T-cell (primary cell): ENCODE data around the gene STEAP3. TPM values are rescaled to one million over a fixed set of nuclear protein-coding genes. Genes with fewer than 3 reads are reported as not detected.

Source experiments
- ATAC-seq, 4 experiments: fragments of 200-7000 bp in 3 of 4; fragments of 150-1000 bp in 1 of 4; cut with Tn5 transposase; replicated peaks in 1 of 4; 1 replicate in 3 of 4; 2 replicates in 1 of 4; pipeline ENCODE4 v1.10.0; 2021; ENCODE audit warnings: moderate library complexity in 3 of 4, mild to moderate bottlenecking in 2 of 4, moderate number of reproducible peaks in 1 of 4
- CTCF ChIA-PET, 2 donors: fragments of 300-600 bp; sonication (Branson Sonifier 250); formaldehyde crosslinking; loops; one replicate each; lab custom pipeline; 2022; ENCODE audit warnings: antibody characterized with exemption in 2 of 2; lab: Charles Lee
- POLR2A ChIA-PET, 2 donors: fragments of 300-600 bp; sonication (Branson Sonifier 250); formaldehyde crosslinking; loops; one replicate each; lab custom pipeline; 2022; ENCODE audit warnings: antibody characterized with exemption in 2 of 2; lab: Charles Lee
- DNase-seq, 35 experiments: peaks; one replicate each; pipeline versions ENCODE4 v3.0.0 to v3.0.0-alpha.2; 2013 to 2023
- H3K27ac ChIP-seq: one replicate; pipeline ENCODE4 v1.5.1; 2013; ENCODE audit warnings: low read length
- H3K27me3 ChIP-seq, 2 experiments: replicated peaks in 1 of 2; 1 replicate in 1 of 2; 2 replicates in 1 of 2; pipeline versions ENCODE4 v1.6.1 to v1.7.0; 2013; ENCODE audit warnings: low read length in 1 of 2, mixed read lengths in 1 of 2; ENCODE audit not compliant: control insufficient read depth in 2 of 2, insufficient read depth in 2 of 2; ENCODE audit errors: extremely low read depth in 1 of 2
- H3K36me3 ChIP-seq, 2 donors: 1 replicate in 1 of 2; 2 replicates in 1 of 2; pipeline versions ENCODE4 v1.6.1 to v1.7.0; 2013; ENCODE audit warnings: low read length in 1 of 2; ENCODE audit not compliant: control insufficient read depth in 2 of 2, insufficient read depth in 1 of 2; ENCODE audit errors: extremely low read depth in 1 of 2
- H3K4me1 ChIP-seq, 2 experiments: 1 replicate in 1 of 2; 2 replicates in 1 of 2; pipeline versions ENCODE4 v1.6.1 to v1.7.0; 2013; ENCODE audit warnings: low read length in 2 of 2, mixed read lengths in 1 of 2; ENCODE audit not compliant: insufficient read depth in 2 of 2, control insufficient read depth in 1 of 2; ENCODE audit errors: extremely low read depth in 1 of 2
- H3K4me3 ChIP-seq, 2 donors: 1 replicate in 1 of 2; 2 replicates in 1 of 2; pipeline versions ENCODE4 v1.5.1 to v1.7.0; 2013; ENCODE audit warnings: mild to moderate bottlenecking in 2 of 2, low read length in 1 of 2, moderate library complexity in 1 of 2; ENCODE audit not compliant: control insufficient read depth in 1 of 2; ENCODE audit errors: extremely low read depth in 1 of 2
- H3K9me3 ChIP-seq: 2 replicates; pipeline ENCODE4 v1.7.0; 2013
- H3K27ac Mint-ChIP-seq, 2 donors: one replicate each; pipeline ENCODE4 v1.8.0; 2020 to 2021; ENCODE audit warnings: mild to moderate bottlenecking in 2 of 2, mixed read lengths in 2 of 2
- H3K27me3 Mint-ChIP-seq, 2 donors: one replicate each; pipeline ENCODE4 v1.8.0; 2021 to 2022; ENCODE audit warnings: mixed read lengths in 2 of 2
- H3K36me3 Mint-ChIP-seq: one replicate; pipeline ENCODE4 v1.8.0; 2021; ENCODE audit warnings: mixed read lengths
- H3K4me1 Mint-ChIP-seq, 3 donors: one replicate each; pipeline ENCODE4 v1.8.0; 2020 to 2022; ENCODE audit warnings: mixed read lengths in 3 of 3, mild to moderate bottlenecking in 1 of 3
- H3K4me3 Mint-ChIP-seq, 3 donors: one replicate each; pipeline ENCODE4 v1.8.0; 2020 to 2022; ENCODE audit warnings: mild to moderate bottlenecking in 3 of 3, mixed read lengths in 3 of 3, moderate library complexity in 3 of 3
- H3K9me3 Mint-ChIP-seq, 3 donors: one replicate each; pipeline ENCODE4 v1.8.0; 2020 to 2022; ENCODE audit warnings: mixed read lengths in 3 of 3
- WGBS: methylation state at CpG from one replicate; pipeline ENCODE4 v1.1.5; 2013; ENCODE audit warnings: missing lambda C conversion rate; ENCODE audit not compliant: insufficient coverage; 5-methylcytosine and 5-hydroxymethylcytosine counted together
- total RNA-seq, 35 experiments: library from RNA in 6 of 35; stranded (reverse) in 6 of 35; fragments of 120-200 nt in 1 of 35; gene quantifications; one replicate each; pipeline versions ENCODE4 v1.2.1 to v1.2.4 and lab custom pipeline; 2013 to 2026

STEAP3 gene
- total RNA-seq, 5 donors from 2014 or later (not counting 1 experiment from before 2014, with no cell fraction given), result 0.20 to 0.46 (median 0.23) TPM

GRCh38 chr2:119242276-119243119, 18.9 kb downstream of the STEAP3 start:
- Histone ChIP-seq H3K27me3 (peaks cover 0 to 6% of the 10 kb centered on the region in 2 experiments), H3K27ac (no peak overlapping the region), H3K4me3 (no peak overlapping the region), H3K9me3 (no peaks in the 10 kb centered on the region), H3K4me1 (no peaks in the 10 kb centered on the region), H3K36me3 (no peaks in the 10 kb centered on the region)
- DNase-seq (no peak), ATAC-seq (peak in 1 of 4 experiments; percentile 12)
- POLR2A ChIA-PET, result no interaction called here
- CTCF ChIA-PET, result no interaction called here
- Mint-ChIP-seq H3K4me1 (no peaks in the 10 kb centered on the region), H3K4me3 (no peak overlapping the region), H3K36me3 (no peaks in the 10 kb centered on the region), H3K27ac (no peak overlapping the region), H3K27me3 (peaks cover 0 to 4% of the 10 kb centered on the region in 2 donors), H3K9me3 (peaks cover 0 to 3% (median 0%) of the 10 kb centered on the region in 3 donors)
- 83% methylated on average over 13 of the region's 17 CpGs for WGBS

- Mint-ChIP-seq H3K4me1 (no peaks in the 10 kb centered on the region), H3K27me3 (peaks cover 4 to 6% of the 10 kb centered on the region in 2 donors), H3K4me3 (no peak overlapping the region), H3K27ac (no peak overlapping the region), H3K36me3 (no peaks in the 10 kb centered on the region), H3K9me3 (peaks cover 0 to 3% (median 0%) of the 10 kb centered on the region in 3 donors)
- CTCF ChIA-PET, result no interaction called here
- WGBS, result 20% methylated on average over 1 of the region's 2 CpGs
- no peak overlapping the region for H3K27ac ChIP-seq
- no peaks in the 10 kb centered on the region for H3K36me3 ChIP-seq
- H3K4me3 ChIP-seq, result no peak overlapping the region
- DNase-seq (no peak), ATAC-seq (no peak)
- POLR2A ChIA-PET, result no interaction called here
- no peaks in the 10 kb centered on the region for H3K9me3 ChIP-seq
- H3K27me3 ChIP-seq, result peaks cover 0 to 6% of the 10 kb centered on the region in 2 experiments
- H3K4me1 ChIP-seq, result no peaks in the 10 kb centered on the region
These were observed 20.0 kb downstream of the STEAP3 start for GRCh38 chr2:119243621-119244020.

GRCh38 chr2:119245076-119245840, 21.6 kb downstream of the STEAP3 start:
- ChIA-PET POLR2A (no interaction called here), CTCF (interaction anchor here in 1 of 2 donors (0.6 kb wide), 1 partner anchor 155 kb away, joined by 3 read pairs; no protein-coding TSS in a partner anchor)
- no peak overlapping the region for H3K27ac ChIP-seq
- H3K36me3 ChIP-seq, result no peaks in the 10 kb centered on the region
- Mint-ChIP-seq H3K27ac (no peak overlapping the region), H3K4me3 (no peak overlapping the region), H3K27me3 (peaks cover 3 to 6% of the 10 kb centered on the region in 2 donors), H3K9me3 (peaks cover 0 to 3% (median 0%) of the 10 kb centered on the region in 3 donors), H3K4me1 (no peaks in the 10 kb centered on the region), H3K36me3 (no peaks in the 10 kb centered on the region)
- H3K4me1 ChIP-seq, result no peaks in the 10 kb centered on the region
- H3K27me3 ChIP-seq, result peaks cover 0 to 11% of the 10 kb centered on the region in 2 experiments
- no peaks in the 10 kb centered on the region for H3K9me3 ChIP-seq
- 95% methylated on average over 9 of the region's 17 CpGs for WGBS
- ATAC-seq, result no peak
- no peak overlapping the region for H3K4me3 ChIP-seq
- no peak for DNase-seq

- H3K4me3 ChIP-seq, result no peak overlapping the region
- H3K9me3 ChIP-seq, result no peaks in the 10 kb centered on the region
- no peak for ATAC-seq
- WGBS, result 40% methylated on average over 1 of the region's 3 CpGs
- Mint-ChIP-seq H3K27ac (no peak overlapping the region), H3K27me3 (peaks cover 0 to 6% of the 10 kb centered on the region in 2 donors), H3K9me3 (peaks cover 0 to 3% (median 0%) of the 10 kb centered on the region in 3 donors), H3K4me1 (no peaks in the 10 kb centered on the region), H3K4me3 (no peak overlapping the region), H3K36me3 (no peaks in the 10 kb centered on the region)
- H3K27ac ChIP-seq, result no peak overlapping the region
- peaks cover 0 to 17% of the 10 kb centered on the region in 2 experiments for H3K27me3 ChIP-seq
- DNase-seq, result no peak
- POLR2A ChIA-PET, result no interaction called here
- H3K4me1 ChIP-seq, result no peaks in the 10 kb centered on the region
- CTCF ChIA-PET, result interaction anchor here in 1 of 2 donors (0.6 kb wide), 1 partner anchor 156 kb away, joined by 3 read pairs; no protein-coding TSS in a partner anchor
- no peaks in the 10 kb centered on the region for H3K36me3 ChIP-seq
These were observed 22.2 kb downstream of the STEAP3 start for GRCh38 chr2:119245841-119246230.

GRCh38 chr2:119246884-119247843, 23.5 kb downstream of the STEAP3 start:
- H3K4me1 Mint-ChIP-seq, result no peaks in the 10 kb centered on the region
- Histone ChIP-seq H3K4me3 (no peak overlapping the region), H3K27me3 (peaks cover 0 to 20% of the 10 kb centered on the region in 2 experiments), H3K4me1 (no peaks in the 10 kb centered on the region), H3K27ac (no peak overlapping the region), H3K36me3 (no peaks in the 10 kb centered on the region), H3K9me3 (no peaks in the 10 kb centered on the region)
- H3K27me3 Mint-ChIP-seq, result peaks cover 0 to 6% of the 10 kb centered on the region in 2 donors
- no peak overlapping the region for H3K4me3 Mint-ChIP-seq
- DNase-seq (no peak), ATAC-seq (no peak)
- peaks cover 0 to 3% (median 0%) of the 10 kb centered on the region in 3 donors for H3K9me3 Mint-ChIP-seq
- H3K36me3 Mint-ChIP-seq, result no peaks in the 10 kb centered on the region
- WGBS, result 84% methylated on average over 23 of the region's 24 CpGs
- ChIA-PET POLR2A (interaction anchor here in 1 of 2 donors (0.5 kb wide), 1 partner anchor 320 kb away, joined by 3 read pairs; no protein-coding TSS in a partner anchor), CTCF (interaction anchor here in 1 of 2 donors (0.8 kb wide), 1 partner anchor 17 kb away, joined by 3 read pairs; no protein-coding TSS in a partner anchor)
- H3K27ac Mint-ChIP-seq, result no peak overlapping the region
